Measurements from ENCODE around the gene OAT. TPM values are rescaled to one million over a fixed set of nuclear protein-coding genes. Genes with fewer than 3 reads are reported as not detected.

Gene OAT
- polyA plus RNA-seq, 2 of the 4 experiments (the other 2 are of a cell fraction): 81.3 to 97.6 TPM

GRCh38 chr10:124354411-124355382, 64.0 kb downstream of the OAT start:
- TF ChIP-seq CTCF (IDR thresholded peaks at IDR 0.05): no peak
- no peak for TF ChIP-seq ELK1 (IDR thresholded peaks at IDR 0.05; ENCODE audit: low read depth, low read length)
- no peak for TF ChIP-seq MAFK (IDR thresholded peaks at IDR 0.05; ENCODE audit: partially characterized antibody)
- TF ChIP-seq GATA3 (IDR thresholded peaks at IDR 0.05; ENCODE audit: borderline replicate concordance): no peak
- no peak for TF ChIP-seq RFX5 (IDR thresholded peaks at IDR 0.05)
- TF ChIP-seq ZFP36 (IDR thresholded peaks at IDR 0.05; ENCODE audit: borderline replicate concordance, partially characterized antibody): no peak
- no peak for TF ChIP-seq HES2 (IDR thresholded peaks at IDR 0.05)
- TF ChIP-seq MYC (IDR thresholded peaks at IDR 0.05; ENCODE audit: borderline replicate concordance, low read length): no peak
- no peak for TF ChIP-seq TP53 (CRISPR knock-in tag; IDR thresholded peaks at IDR 0.05)
- TF ChIP-seq CHD4 (IDR thresholded peaks at IDR 0.05; ENCODE audit: borderline replicate concordance): no peak
- TF ChIP-seq HDAC2 (IDR thresholded peaks at IDR 0.05): no peak
- TF ChIP-seq ZC3H11A (IDR thresholded peaks at IDR 0.05): no peak
- no peak for TF ChIP-seq E2F6 (IDR thresholded peaks at IDR 0.05; ENCODE audit: borderline replicate concordance, low read depth)
- TF ChIP-seq SREBF2 (IDR thresholded peaks at IDR 0.05): no peak
- no peak for TF ChIP-seq SMC3 (IDR thresholded peaks at IDR 0.05)
- TF ChIP-seq MAX (IDR thresholded peaks at IDR 0.05): no peak
- TF ChIP-seq RARB (CRISPR knock-in tag; IDR thresholded peaks at IDR 0.05): no peak
- ChIA-PET CTCF (interaction anchor here (1.1 to 2.2 kb wide), 5 partner anchors 14 to 360 kb away, joined by 3 to 8 read pairs (median 3); no protein-coding TSS in a partner anchor), POLR2A (no interaction called here)
- 45% methylated on average over 29 of the region's 29 CpGs for WGBS (ENCODE audit: missing lambda C conversion rate)
- FAIRE-seq (no peak), DNase-seq (ENCODE audit: low read depth in 1 of 2, low spot score in 1 of 2) (peak; percentile 27 to 65), ATAC-seq (peak; percentile 93 to 96)
- Histone ChIP-seq H3K9me3 (no peaks in the 10 kb centered on the region), H3K4me3 (peak overlapping the region; percentile 25; the same call in 2 of the 3 replicates), H3K4me1 (no peaks in the 10 kb centered on the region), H3K27ac (peak overlapping the region; percentile 17 to 63; a peak in 5 of 6 replicates), H3K4me2 (peak overlapping the region; percentile 54)

GRCh38 chr10:124353896-124354295, 64.8 kb downstream of the OAT start:
- ATAC-seq (no peak), FAIRE-seq (no peak), DNase-seq (ENCODE audit: low read depth in 1 of 2, low spot score in 1 of 2) (no peak)
- no peak for TF ChIP-seq SMC3 (IDR thresholded peaks at IDR 0.05)
- no peak for TF ChIP-seq NFE2L2 (conservative IDR thresholded peaks at IDR 0.05; ENCODE audit: low read length)
- TF ChIP-seq POLR2A (IDR thresholded peaks at IDR 0.05; ENCODE audit: low read length): no peak
- TF ChIP-seq PBX3 (IDR thresholded peaks at IDR 0.05): no peak
- no peak for TF ChIP-seq E2F6 (IDR thresholded peaks at IDR 0.05; ENCODE audit: borderline replicate concordance, low read depth)
- no peak for TF ChIP-seq MYC (IDR thresholded peaks at IDR 0.05; ENCODE audit: borderline replicate concordance, low read length)
- no peak for TF ChIP-seq TP53 (CRISPR knock-in tag; IDR thresholded peaks at IDR 0.05)
- no peak for TF ChIP-seq ATOH8 (CRISPR knock-in tag; IDR thresholded peaks at IDR 0.05; ENCODE audit: low read depth)
- no peak for TF ChIP-seq KDM5A (IDR thresholded peaks at IDR 0.05)
- no peak for TF ChIP-seq CHD4 (IDR thresholded peaks at IDR 0.05; ENCODE audit: borderline replicate concordance)
- no peak for TF ChIP-seq ESRRA (IDR thresholded peaks at IDR 0.05; ENCODE audit: borderline replicate concordance, low read length)
- H3K4me1 ChIP-seq: no peaks in the 10 kb centered on the region
- H3K4me2 ChIP-seq: no peak overlapping the region
- WGBS (ENCODE audit: missing lambda C conversion rate): 86% methylated on average over 11 of the region's 11 CpGs
- CTCF ChIA-PET: interaction anchor here (1.1 to 2.2 kb wide), 5 partner anchors 15 to 360 kb away, joined by 3 to 8 read pairs (median 3); no protein-coding TSS in a partner anchor
- H3K4me3 ChIP-seq: no peak overlapping the region
- no peak overlapping the region for H3K27ac ChIP-seq
- POLR2A ChIA-PET: interaction anchor here (0.8 kb wide), 1 partner anchor 260 kb away, joined by 3 read pairs; no protein-coding TSS in a partner anchor
- no peaks in the 10 kb centered on the region for H3K9me3 ChIP-seq

Measured in A549 (cell line).